Stimulated activated CD4-positive, alpha-beta T cell treated with anti-CD3 and anti-CD28 coated beads, Interleukin-12 subunit alpha, Interleukin-12 subunit beta, amount 100 ng/mL, for 24 hours (primary cell): ENCODE results near the gene TTC28.
"Not testable (repeated sequence)": the region's sequence is repeated elsewhere in the genome, so short reads cannot be mapped to it uniquely, and the experiment has no call there.

Experiments
- DNase-seq, 2 experiments: peaks; one replicate each; pipeline ENCODE4 v3.0.0-alpha.2; 2020; ENCODE audit warnings: low read depth in 2 of 2

TTC28 gene

DNA sequence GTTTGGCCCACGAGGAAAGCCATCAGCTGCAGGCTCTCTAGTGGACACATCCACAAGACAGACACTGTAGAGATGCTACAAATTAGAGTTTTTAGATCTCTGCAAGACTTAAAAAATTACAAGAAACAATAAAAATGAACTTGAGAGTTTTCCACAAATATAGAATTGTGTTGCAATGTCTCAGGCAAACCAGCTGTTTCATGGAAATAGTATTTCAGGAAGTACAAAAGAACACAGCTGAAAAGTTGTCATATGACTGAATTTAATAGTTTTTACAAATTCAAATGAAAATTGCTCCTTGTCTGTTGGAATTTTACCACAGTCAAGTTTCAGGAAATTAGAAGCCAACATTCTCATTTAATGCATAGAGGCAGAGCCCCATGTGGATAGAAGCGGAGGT lies 576.0 kb downstream of the TTC28 start:
- no peak for DNase-seq

DNA sequence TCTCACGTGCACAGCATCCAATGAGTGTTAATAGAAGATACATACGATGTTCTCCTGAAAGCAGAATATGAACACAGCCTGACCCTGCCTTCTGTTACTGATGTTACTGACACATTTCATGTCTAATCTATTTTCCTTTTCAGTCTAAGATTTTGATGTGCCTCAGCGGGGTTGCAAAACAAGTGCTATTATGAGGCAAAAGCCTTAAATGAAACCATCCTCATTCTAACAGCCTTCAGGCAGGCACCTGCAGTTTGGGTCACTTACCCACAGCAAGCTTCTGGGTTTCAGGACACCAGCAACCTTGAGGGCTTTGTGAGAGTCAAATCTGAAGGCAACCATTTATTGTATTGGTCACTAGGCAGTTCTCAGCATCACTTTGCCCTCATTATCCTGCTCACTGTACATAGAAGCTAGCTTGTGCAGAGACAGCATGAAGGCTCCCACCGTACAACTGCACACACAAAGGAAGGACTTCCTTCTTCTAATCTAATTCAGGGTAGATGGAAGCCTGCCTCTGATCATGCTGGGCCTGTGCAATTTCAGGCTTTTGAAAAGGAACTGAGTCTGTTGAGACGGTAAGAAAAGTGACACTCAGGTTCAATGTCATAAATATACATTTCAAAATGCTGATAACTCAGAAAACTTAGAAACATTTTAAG lies 577.4 kb downstream of the TTC28 start:
- DNase-seq = no peak

DNA sequence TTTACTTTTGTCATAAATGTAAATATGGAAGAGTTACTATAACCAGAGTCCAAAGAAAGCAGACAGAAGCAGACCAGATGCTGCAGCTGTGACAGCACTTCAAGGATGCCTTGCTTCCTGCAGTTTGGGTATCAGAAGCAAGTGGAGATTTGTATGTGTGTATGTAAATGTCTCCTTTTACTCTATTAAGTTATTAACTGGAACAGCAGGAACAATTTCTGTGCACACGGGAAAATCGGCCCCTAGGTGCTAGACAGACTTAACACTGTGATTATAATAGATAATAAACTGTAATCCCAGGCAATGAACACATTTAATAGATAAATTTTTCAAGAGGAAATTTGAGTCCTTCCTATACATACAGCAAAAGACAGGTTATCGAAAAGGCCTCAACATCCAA lies 582.0 kb downstream of the TTC28 start:
- DNase-seq = no peak

DNA sequence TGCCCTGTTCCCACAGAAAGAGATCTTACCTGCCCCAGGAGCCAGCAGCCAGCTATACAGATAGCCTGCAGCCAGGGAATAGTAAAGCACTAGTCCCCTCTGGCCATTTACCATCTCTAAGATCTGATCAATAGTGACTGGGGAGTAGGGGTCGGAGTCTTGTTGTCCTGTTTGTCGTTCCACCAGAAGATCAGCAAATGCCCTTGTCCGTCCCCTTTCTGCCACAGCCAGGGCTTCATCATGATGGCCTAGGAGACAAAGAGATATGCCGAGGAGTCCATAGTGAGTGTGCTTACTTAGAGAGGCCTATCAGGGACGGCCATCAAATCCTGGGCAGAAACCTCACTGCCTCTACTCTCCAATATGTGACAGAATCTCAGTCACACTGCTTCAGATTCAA lies 583.5 kb downstream of the TTC28 start:
- DNase-seq = no peak

DNA sequence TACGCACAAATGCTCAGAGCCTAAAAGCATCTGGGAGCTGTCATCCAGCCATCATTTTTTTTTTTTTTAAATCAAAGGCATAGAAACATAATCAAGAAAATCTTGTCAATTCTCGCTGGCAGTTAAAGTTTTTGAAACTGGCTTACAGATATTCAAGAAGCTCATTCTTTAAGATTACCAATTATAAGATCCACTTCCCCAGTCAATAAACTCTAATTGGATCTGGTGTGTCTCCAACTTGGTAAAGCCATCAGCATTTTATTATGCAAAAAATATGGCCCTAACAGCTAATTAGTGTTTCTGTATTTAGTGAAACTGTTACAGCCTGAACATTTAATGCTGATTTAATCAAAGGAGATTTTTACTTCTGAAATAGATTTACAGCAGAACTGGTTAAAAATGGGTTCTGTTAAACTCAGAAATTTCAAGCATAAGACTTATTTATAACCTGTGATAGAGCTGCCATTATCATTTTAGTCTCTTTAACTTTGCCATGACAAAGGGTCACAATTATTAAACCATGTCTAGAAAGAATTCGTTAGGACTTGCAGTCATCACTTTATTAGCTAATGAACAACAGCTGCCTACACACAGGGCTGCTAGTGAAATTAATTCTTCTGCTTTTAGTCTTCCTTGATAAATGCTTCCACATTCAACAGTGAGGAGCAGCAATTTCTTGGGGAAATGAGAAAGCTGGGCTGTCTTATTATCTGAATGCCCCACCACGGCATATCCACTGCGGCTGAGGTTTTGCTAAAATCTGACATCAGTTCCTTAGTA lies 584.1 kb downstream of the TTC28 start:
- DNase-seq = no peak

DNA sequence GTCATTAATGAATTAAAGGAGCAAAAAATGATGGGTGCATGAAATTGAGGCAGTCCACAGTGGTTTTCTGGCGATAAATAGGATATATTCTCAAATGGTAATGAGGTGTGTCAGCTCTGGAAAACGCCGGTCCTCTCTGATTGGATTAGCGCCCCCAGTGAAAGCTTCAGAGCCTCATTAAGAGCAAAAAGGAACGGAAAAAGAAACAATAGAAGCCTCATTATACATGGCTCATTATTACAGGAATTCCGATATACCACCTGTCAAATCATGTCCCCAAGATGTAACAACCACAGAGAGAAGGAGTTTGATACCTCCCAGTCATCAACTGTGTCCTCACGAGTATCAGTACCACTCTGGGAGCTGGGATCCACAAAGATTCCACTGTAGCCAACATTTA lies 584.9 kb downstream of the TTC28 start:
- no peak for DNase-seq

DNA sequence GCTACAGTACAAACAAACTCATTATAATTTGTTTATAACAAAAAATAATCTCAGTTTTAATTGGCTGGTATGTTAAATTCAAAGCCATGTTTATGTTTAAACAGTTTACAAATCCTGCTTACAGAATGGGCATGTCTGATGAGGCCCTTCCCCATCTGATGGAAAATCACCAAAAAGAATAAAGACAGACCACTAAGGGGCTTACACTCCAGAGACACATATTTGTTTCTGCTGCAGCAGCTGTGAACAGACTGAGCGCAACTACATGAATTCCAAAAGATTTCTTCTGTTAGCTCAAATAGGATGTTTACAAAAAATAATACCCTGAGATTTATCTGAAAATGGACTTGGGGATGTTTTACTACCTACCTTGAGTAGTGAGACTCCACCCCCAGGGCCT lies 585.9 kb downstream of the TTC28 start:
- DNase-seq = no peak

DNA sequence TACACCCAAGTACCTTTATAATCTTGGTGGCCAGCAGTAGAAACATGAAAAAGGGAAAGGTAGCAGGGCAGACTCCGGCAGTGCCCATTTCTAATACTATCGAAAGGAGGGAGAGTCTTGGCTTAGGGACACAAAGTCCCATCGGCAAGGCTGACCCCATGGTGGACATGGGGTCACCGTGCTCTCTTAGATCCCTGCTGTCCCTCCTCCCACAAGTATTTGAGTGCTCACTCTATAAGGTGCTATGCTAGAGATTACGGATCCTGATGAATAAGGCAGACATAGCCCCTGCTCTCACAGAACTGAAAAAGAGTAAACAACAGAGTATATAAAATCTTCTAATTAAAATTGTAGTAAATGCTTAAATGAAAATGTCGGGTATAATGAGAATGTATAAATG lies 588.2 kb downstream of the TTC28 start:
- no peak for DNase-seq

DNA sequence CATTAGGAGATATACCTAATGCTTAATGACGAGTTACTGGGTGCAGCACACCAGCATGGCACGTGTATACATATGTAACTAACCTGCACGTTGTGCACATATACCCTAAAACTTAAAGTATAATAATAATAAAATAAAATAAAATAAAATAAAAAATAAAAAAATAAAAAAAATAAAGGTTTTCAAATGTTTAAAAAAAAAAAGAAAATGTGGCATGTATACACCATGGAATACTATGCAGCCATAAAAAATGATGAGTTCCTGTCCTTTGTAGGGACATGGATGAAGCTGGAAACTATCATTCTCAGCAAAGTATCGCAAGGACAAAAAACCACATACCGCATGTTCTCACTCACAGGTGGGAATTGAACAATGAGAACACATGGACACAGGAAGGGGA lies 590.1 kb downstream of the TTC28 start:
- not testable (repeated sequence) for DNase-seq

DNA sequence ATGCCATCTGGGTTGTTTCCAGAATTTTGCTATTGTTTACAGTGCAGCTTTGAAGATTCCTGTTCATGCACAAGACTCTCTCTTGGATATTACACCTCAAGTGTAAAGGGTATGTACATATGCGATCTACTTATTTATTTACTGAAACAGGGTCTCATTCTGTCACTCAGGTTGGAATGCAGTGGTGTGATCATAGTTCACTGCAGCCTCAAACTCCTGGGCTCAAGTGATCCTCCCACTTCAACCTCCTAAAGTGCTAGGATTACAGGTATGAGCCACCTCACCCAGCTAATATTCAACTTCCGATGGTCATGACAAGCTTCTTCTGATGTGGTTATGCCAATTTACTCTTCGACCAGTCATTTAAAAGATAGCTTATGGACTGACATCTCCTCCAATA lies 602.5 kb downstream of the TTC28 start:
- DNase-seq = no peak

DNA sequence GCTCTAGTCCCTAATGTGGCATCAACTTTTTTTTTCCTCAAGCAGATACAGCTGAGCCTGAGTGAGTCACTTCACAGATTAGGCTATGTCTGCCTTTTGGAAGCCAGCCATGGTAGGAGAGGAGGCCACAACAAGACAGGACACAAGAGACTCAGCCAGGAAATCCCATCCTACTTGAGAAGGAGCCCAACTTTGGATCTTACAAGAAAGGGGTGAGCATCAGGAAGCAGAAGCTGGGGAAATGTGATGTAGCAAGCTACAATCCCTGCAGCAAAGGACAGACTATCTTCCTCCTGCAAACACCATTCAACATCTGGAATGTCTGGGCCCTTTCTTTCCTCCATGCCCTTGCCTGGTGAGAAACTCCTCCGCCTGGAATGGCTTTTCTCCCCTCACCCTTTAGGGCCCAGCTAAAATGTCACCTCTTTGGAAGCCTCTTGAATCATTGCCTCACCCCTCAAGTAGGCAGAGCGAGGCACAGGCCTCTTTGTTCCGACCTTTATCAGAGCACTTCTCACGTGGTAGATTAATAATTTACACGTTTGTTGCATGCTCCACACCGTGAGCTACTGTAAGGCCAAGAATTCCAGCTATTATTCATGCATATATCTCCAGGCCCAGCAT lies 604.2 kb downstream of the TTC28 start:
- no peak for DNase-seq

DNA sequence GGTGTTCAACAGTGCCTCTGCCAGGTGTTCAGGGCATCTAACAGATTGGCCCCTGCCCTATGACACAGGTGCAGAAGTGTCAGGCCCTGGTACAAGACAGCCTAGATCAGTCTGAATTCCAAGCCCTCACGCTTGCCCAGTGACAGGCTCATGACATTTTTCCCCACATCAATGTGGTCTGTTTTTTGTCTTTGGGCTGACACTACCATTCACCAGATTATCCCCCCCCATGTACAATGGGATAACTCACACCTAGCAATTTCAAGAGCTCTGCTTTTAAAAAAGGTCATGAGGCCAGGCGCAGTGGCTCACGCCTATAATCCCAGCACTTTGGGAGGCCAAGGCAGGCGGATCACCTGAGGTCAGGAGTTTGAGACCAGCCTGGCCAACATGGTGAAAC lies 605.1 kb downstream of the TTC28 start:
- DNase-seq = no peak

DNA sequence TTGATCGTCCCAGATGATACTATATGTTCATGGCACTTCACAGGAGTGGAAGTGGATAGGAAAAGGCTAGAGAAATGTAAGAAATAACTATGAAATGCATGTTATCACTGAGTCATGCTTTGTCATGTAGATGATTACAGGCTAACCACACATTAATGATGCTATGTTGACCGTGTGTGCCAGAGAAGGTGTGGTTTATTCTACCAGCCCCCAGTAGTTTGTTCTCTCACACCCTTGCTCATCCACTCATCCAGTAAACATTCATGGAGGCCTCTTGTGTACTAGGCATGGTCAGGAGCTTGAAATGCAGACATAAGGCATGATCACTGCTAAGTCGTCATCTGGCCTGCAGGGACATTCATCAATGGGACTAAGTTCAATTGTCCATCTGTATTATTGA lies 607.6 kb downstream of the TTC28 start:
- DNase-seq = no peak

DNA sequence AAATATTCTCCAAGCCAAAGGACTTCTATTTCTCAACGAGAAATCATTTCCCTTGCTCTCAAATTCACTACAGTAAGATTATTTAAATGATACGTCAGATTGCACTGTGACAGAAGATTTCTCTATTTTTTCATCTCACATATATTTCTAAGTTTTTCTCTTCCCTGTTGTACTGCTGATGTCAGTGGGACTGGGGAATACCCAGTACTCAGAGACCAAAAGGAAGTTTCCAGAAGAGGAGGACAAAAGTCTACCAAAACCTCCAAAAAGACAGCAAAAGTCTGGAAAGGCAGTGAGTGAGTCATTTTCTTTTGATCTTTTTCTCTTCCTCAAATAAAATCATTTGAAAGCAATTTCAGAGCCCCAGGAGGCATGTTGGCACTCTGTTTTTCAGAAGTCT lies 610.8 kb downstream of the TTC28 start:
- DNase-seq = no peak

DNA sequence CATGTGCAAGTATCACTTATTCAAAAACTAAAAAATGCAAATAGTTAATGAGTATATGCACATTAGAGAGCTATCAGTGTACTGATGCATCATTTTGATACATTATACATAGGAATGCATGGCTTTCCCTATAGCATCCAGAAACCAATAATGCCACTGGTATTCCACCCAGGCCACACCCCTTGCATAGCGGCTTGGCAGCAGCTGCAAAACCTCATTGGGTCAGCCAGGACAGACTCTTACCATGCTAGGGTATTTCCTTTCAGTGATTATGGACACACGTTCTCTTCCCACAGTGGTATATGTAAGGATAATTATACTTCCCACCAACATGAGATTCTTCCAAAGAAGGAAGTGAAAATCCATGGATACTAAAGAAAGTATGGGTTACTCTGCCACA lies 614.7 kb downstream of the TTC28 start:
- no peak for DNase-seq

DNA sequence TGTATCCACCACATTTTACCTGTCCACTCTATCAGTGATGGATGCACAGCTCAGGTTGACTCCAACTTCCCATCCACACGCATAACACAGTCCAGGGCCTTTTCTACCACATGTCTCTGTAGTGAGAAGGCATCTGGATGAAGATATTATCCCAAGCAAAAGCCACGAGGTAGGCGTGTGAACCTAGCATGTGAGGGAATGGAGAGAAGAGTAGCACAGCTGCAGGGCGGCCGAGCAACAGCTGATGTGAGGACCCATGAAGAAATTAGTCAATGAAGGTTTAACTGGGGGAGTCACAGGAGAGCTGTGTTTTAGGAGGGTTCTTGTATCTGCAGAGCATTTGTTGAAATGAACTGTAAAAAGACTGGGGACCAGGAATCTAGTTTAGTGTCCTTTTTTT lies 616.0 kb downstream of the TTC28 start:
- DNase-seq = no peak

DNA sequence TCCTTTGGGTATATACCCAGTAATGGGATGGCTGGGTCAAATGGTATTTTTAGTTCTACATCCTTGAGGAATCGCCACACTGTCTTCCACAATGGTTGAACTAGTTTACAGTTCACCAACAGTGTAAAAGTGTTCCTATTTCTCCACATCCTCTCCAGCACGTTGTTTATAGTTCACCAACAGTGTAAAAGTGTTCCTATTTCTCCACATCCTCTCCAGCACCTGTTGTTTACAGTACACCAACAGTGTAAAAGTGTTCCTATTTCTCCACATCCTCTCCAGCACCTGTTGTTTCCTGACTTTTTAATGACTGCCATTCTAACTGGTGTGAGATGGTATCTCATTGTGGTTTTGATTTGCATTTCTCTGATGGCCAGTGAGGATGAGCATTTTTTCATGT lies 619.0 kb downstream of the TTC28 start:
- DNase-seq = not testable (repeated sequence)

DNA sequence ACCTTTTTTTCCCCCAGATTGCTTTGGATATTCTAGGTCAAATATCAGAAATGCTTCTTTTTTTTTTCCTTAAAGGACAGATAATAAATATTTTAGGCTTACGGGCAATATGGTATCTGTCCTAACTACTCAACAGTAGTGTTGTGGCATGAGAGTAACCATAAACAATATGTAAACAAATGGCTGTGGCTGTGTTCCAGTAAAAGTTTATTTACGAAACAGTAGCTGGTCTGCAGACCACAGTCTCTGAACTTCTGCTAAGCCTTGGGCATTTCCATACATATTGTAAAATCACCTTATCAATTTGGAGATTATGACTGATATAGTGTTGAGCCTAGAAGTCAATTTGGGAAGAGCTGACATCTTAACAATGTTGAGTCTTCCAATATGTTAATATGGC lies 621.6 kb downstream of the TTC28 start:
- DNase-seq = no peak

DNA sequence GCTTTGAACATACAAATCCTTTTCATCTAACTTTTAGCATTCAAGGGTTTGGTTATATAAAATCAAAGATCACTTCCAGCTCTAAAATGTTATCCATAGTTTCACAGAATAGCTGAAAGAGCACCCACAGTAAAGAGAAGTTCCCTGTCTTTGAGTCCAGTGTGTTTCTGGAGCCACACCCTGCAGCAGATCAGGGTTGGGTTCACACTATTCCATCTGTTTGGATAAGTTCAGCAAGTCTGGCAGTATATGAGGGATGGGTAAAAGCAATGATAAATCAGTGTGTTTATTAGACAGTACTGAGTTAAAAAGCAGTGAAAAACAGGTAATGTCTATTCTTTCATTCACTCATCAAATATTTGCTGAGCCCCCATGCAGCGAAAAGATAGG lies 624.8 kb downstream of the TTC28 start:
- DNase-seq = no peak

DNA sequence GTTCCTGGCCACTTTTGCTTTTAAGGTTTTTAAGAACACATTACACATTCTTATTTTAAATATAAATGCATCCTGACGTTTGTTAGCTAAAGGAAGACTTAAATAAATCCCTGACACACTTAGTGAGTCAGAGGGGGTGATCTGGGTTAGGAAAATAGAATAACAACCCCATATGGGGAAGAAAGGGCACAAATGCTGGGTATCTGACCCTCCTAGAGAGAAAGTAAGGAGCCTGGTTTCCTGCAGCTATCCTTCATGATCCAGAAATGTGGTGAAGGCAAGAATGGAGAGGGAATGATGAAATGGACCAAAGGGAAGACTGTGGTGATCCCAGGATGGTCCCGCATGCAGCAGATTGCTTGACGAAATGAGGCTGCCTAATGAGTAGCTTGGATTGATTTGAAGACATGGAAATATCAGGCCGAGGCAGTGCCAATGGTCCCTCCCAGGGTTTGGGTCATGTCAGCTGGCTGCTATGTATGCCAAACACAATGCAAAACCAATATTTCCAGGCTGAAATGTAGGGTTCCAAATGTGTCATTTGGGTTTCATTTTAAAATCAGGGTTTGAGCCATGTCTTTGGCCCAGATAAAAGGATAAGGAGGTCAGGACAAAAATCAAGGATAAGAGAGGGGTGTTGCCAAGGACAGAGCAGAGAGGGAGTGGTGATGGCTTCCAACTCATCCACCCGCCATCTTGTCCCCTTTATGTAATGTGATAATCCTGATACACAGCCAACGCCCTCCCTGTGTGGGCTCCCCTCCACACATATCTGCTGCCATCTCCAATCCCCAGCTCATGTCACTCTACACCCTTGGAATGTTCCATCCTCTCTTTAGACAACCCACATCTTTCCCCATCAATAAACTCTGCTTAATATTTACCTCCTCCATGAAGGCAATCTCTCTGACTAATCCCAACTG lies 625.5 kb downstream of the TTC28 start:
- DNase-seq = no peak

DNA sequence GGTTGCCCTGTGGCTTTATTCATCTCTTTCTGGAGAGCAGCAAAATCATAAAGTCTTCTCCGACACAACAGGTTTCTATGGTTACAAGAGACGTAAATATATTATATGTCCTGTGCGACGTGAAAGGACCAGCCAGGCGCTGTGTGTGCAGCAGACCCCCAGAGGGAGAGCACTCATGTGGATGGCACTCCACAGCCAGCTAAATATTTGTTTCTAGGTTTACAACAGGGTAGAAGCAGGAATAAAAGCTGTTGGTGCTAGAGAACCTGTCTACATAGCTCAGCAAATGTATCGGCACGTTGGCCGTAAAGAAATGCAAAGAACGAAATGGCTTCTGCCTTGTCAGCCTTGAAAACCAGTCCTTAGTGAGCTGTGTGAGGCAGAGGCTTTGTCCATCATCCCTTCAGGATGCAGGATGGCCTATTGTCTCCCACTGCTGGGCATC lies 626.8 kb downstream of the TTC28 start:
- no peak for DNase-seq

DNA sequence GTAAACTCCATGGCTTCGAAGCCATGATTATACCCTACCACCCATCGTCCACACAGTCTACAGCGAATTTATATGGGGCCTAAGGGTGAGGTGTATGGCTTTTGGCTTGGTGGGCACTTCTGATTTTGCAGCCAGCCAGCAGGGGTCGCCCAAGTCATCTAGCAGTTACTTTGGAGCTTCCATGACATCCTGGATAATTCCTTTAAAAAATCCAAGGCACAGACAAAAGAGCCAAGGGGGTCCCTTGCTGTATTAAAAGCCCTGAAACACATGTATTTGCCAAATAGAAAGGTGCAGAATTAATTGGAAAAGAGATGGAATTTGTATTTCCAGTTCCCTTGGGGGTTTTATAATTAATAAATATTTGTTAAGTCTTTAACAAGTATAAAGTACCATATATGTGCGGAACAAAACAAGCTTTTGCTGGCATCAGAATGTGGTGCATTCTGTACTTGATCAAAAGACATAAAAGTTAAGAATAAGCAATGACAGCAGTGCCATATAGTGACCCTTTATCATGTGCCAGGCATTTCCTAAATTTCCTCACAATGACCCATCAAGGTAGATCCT lies 627.8 kb downstream of the TTC28 start:
- peak in 1 of 2 experiments; percentile 22 for DNase-seq
